ENCODE measurements around the gene KIAA0930.
"Not testable (repeated sequence)": the region's sequence is repeated elsewhere in the genome, so short reads cannot be mapped to it uniquely, and the experiment has no call there.

The KIAA0930 gene

GRCh38 chr22:45262931-45263462 is 22.3 kb upstream of the KIAA0930 start:
- DNase-seq (ENCODE audit: low read depth) = no peak

DNA sequence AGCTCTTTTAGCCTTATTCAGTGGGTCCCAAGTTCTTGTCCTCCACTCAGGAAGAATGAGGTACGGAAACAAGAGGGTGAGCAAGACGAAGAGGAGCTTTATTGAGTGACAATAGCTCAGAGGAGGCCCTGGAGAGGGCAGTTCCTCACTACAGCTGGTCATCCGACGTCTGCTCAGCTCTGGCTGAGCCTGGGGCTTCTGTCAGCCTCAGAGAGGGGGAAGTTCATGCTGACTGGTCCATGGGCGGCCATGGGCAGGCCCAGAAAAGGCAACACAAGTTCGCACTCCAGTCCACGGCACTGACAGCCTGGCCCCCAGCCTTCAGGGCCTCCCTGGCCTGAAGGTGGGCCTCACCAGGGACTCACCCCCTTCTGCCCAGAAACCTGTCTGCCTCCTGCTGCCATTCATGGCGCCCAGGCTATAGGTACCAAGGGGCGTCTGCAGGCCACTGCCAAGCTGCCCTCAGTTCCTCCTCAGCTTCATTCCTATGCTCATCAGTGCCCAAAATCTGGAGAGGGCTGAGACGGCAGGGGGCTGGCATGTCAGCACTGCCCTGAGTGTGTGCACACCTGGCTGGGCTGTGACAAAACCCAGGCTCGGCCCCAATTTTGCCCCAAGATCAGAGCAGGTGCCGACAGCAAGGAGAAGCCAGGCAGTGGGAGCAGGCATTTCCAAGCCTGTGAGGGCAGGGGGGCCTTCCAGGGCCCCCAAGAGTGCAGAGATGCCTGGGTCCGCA is 21.7 kb upstream of the KIAA0930 start:
- DNase-seq (ENCODE audit: low read depth) = no peak

GRCh38 chr22:45261407-45262088 is 20.9 kb upstream of the KIAA0930 start:
- no peak for DNase-seq (ENCODE audit: low read depth)

GRCh38 chr22:45260395-45260759 is 19.7 kb upstream of the KIAA0930 start:
- not testable (repeated sequence) for DNase-seq (ENCODE audit: low read depth)

DNA sequence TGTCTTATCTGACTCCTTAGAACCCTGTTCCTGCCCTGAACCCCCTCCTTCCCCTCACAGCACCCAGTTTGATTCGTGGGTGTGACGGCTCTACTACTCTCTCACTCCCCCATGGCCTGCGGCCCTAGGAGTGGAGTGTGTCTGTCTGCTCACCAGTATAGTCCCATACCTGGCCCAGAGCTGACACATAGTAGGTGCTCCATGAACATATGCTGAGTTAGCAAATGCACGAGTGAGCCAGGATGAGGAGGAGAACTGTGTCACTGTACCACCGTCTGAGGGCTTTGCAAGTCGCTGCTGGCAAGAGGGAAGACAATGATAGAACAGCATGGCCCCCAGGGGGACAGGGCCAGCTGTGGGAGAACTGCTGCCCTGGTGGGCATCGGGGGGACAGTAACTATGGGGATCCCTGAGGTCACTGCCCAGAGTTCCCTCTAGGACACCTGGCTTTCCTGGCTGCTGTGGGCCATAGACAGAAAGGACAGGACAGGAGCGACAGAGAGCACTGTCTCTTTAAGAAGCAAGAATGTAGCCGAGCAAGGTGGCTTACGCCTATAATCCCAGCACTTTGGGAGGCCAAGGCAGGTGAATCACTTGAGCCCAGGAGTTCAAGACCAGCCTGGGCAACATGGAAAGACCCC is 19.2 kb upstream of the KIAA0930 start:
- DNase-seq (ENCODE audit: low read depth) = no peak

- not testable (repeated sequence) for DNase-seq (ENCODE audit: low read depth)
Observed at GRCh38 chr22:45257941-45258340, 17.2 kb upstream of the KIAA0930 start.

- DNase-seq (ENCODE audit: low read depth) = no peak
Observed at GRCh38 chr22:45254789-45255278, 14.1 kb upstream of the KIAA0930 start.

GRCh38 chr22:45254388-45254787 is 13.7 kb upstream of the KIAA0930 start:
- DNase-seq (ENCODE audit: low read depth) = no peak

DNA sequence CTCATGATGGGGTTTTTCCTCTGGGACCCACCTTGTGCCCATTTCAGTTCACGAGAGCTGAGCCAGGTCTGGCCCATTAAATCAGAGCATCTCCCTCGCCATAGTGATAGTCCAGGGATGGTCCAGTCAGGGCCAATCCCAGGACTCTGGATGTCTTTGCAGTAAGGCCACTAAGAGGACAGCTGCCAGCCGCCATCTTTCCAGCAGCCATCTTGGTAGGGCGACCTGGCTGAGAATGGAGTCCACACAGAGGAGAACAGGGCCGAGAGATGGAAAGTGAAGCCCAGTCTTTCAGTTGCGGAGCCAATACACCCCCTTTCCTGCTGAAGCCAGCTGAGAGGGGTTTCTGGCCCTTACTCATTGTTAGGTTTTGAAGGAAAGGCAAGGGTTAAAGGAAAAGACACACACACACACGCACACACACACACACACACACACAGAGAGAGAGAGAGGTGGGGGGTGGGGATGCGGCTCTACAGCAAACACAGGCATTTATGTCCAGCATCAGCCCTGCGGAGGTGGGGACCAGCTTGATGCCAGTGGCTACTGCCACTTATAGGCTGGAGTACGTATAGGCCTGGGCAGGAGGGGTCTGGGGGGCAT is 12.4 kb upstream of the KIAA0930 start:
- DNase-seq (ENCODE audit: low read depth) = no peak

GRCh38 chr22:45251825-45252224 is 11.1 kb upstream of the KIAA0930 start:
- no peak for DNase-seq (ENCODE audit: low read depth)

- DNase-seq (ENCODE audit: low read depth) = no peak
Observed at GRCh38 chr22:45248832-45249561, 8.3 kb upstream of the KIAA0930 start.

DNA sequence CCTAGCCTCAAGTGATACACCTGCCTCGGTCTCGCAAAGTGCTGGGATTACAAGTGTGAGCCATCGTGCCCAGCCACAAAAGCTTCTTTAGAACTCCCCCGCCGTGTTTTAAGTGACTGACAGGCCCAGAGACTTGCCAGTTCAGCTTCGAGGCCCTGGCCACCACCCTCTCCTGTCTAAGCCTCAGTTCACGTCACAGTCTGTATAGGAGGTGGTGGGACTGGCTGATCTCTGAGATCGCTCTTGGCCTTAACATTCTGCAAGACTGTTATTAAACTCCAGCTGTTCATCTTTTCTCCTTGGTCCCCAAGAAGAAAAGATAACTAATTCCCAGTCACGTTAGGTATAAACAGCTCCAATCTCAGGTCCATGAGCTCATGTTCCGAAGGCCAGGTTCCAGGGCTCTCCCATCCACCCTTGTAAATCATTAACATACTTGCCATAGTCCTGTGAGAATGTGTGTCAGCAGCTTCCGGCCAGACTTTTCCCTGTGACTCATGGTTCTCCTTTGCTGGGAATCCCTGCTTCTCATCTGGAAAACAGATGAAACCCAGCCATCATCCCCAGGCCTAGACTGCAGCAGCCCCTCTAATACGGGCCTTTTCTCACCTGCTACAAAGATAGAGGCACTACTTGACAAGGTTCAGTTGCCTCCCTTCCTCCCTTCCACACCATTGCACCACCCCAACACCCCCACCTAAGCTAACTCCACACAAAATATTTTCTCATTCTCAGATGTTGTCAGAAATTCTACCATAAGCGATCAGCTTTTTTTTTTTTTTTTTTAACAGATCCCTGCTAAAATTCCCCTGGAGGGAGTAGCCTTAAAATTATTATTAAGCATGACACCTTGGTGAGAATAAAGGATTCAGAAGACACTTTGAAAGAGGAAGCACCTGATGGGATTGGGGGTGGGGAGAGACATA is 5.6 kb upstream of the KIAA0930 start:
- no peak for DNase-seq (ENCODE audit: low read depth)

DNA sequence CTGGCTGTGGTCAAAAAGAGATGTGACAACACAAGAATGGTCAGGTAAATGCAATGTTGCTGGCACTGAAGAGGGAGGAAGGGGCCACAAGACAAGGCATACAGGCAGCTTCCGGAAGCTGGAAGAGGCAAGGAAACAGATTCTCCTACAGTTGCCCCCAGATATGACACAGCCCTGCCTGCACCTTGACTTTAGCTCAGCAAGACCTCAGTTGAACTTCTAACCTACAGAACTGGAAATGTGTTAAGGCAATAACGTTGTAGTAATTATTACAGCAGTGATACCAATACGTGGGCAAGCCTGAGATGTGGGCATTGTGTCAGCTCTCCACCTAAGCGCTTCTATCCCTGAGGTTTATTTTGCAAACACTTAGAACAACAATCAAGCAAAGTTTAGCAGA is 4.2 kb upstream of the KIAA0930 start:
- DNase-seq (ENCODE audit: low read depth) = no peak

DNA sequence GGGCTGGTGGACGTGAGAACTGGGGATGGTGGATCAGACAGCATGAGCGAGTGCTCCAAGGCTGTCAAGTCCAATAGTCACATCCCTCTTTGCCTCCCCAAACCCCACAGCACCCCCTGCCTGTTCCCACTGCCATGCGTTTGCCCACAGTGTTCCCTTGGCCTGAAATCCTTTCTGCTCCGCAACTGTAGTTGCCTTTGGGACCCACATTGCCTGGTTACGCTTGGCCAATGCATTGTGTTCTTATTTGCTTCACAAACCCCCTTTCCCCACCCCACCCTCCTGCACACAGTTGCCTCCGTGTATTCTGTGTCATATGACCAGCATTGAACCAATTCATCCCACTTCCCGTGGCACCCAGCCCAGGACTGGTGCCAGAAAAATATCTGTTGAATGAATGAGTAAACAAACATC is 2.1 kb upstream of the KIAA0930 start:
- no peak for DNase-seq (ENCODE audit: low read depth)

GRCh38 chr22:45240104-45240809 is 437 bp downstream of the KIAA0930 start:
- DNase-seq (ENCODE audit: low read depth) = peak; percentile 20

DNA sequence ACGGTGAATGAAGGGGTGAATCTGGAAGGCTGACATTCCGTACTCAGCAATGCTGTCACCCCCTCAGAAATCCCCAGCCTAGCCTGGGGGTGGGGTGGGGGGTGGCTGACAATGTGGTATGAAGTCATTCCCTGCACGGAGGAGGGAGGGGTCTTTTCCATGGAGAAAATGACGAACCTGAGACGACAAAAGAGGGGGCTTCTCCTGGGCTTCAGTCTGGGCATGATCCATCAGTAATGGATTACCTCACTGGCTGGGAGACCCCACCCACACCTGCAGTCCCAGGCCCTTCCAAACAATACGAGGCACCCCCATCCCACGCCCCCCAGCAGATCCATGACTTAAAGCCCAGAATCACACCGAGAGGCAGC is 1.0 kb downstream of the KIAA0930 start:
- DNase-seq (ENCODE audit: low read depth) = no peak

- DNase-seq (ENCODE audit: low read depth) = no peak
Observed at GRCh38 chr22:45238957-45239680, 1.6 kb downstream of the KIAA0930 start.

- DNase-seq (ENCODE audit: low read depth) = no peak
Observed at GRCh38 chr22:45238076-45238956, 2.4 kb downstream of the KIAA0930 start.

Data from stimulated activated CD8-positive, alpha-beta memory T cell treated with anti-CD3 and anti-CD28 coated beads, Interleukin-12 subunit alpha, Interleukin-12 subunit beta, amount 100 ng/mL, for 4 hours (primary cell).